ENCODE results near the gene RSPRY1. TPM values are rescaled to one million over a fixed set of nuclear protein-coding genes. Genes with fewer than 3 reads are reported as not detected.

RSPRY1 gene
- total and polyA plus RNA-seq, 2 of the 8 experiments (the other 6 are each of a cell fraction or from before 2014, with no cell fraction given) = 11.5 to 32.5 TPM

DNA sequence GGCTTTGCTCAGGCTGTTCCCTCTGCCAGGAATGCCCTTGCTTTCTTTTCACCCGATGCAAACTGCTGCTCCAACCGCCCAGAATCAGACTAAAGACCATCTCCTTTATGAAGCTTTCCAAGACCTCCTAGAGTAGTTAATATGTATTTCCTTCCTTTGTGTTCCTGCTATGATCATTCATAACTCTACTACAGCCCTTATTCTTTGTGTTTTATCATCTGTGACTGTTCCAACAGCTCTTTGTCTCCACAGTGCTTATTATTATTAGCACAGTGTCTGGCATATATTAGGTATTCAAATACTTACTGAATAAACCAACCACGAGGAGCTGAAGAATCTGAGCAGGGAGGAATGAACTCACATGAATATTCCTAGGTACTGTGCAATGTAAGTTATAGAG, 7.9 kb upstream of the RSPRY1 start (continued):
- no peak for TF ChIP-seq JUN (IDR thresholded peaks at IDR 0.05; ENCODE audit: low read depth, low read length)
- no peak for TF ChIP-seq FOSL1 (IDR thresholded peaks at IDR 0.05; ENCODE audit: insufficient read depth, low read depth, low read length)
- no peak for TF ChIP-seq POLR2A (IDR thresholded peaks at IDR 0.05; ENCODE audit: control extremely low read depth in 1 of 2, low read depth in 2 of 2, low read length in 2 of 2)
- no peak for TF ChIP-seq EZH2 (IDR thresholded peaks at IDR 0.05; ENCODE audit: low read depth, low read length, severe bottlenecking)
- TF ChIP-seq BRCA1 (IDR thresholded peaks at IDR 0.05; ENCODE audit: low read depth, low read length) = no peak
- no peak for TF ChIP-seq CTBP2 (IDR thresholded peaks at IDR 0.05; ENCODE audit: borderline replicate concordance, insufficient read depth, insufficient read length, low read length)

Measured in H1 (cell line).